HG02678 (cell line): ENCODE results near the gene BBS1.
"Not testable (repeated sequence)": the region's sequence is repeated elsewhere in the genome, so short reads cannot be mapped to it uniquely, and the experiment has no call there.

Experiments
- ATAC-seq: cut with Tn5 transposase; IDR thresholded peaks from one replicate; pipeline ENCODE4 v1.9.1; 2021; ENCODE audit warnings: mild to moderate bottlenecking, moderate library complexity; ENCODE audit not compliant: unreplicated experiment

BBS1 gene

DNA sequence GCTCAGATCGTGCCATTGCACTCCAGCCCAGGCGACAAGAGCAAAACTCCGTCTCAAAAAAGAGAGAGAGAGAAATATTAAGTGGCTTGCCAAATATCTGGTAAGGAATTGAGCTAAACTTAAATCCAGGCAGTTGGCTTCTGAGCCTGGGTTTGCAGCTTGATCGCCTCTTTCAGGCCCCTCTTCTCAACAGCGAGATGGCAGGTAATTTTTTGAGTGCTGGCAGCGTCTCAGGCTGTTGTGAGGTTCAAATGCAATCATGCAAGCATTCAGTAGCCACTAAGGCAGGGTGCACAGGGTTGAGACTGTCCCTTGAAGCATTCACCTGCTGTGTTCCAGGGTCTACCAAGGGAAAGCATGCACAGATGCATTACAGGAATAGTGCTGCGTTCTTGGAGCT is 58.6 kb downstream of the BBS1 start:
- no peak for ATAC-seq

DNA sequence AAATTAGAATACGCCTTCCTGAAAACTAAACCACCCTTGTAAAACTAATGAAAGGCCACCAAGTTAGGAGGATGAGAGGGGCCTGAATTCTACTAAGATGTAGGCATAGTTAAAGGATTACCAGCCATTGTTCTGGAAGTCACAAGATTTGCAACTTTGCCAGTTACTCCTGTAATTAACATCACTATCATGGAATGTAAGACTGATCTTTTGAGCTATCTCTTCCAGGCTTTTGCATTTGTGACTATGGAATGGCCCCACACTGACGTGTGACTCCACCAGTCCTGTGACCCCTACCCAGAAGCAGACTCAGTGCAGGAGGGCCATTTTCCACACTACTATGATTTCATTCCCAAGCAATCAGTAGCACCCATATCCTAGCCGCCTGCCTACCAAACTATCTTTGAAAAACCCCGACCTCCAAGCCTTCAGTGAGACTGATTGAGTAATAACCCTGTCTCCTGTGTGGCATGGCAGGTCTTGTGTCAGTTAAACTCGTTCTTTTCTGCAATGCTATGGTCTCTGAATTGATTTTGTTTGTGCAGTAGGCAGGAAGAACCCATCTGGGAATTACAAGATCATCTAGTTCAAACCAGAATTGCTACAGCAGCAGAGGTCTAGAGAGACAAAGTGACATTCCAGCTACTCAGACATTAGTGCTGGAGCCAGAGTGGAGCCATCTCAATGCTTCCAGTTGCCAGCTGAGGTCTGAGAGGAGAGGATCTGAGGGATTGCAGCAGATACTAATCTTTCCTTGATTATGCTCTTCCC is 59.8 kb downstream of the BBS1 start:
- no peak for ATAC-seq

DNA sequence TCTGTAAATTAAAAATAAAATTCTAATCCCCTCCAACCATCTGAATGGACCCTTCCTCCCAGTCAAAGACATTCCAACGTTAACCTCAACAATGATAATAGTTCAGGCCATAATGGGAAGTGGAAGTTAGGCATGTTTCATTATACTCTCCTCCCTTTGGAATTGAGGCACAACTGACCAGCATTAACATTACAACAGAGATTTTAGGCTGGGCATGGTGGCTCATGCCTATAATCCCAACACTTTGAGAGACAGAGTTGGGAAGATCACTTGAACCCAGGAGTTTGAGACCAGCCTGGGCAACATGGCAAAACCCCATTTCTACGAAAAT is 60.4 kb downstream of the BBS1 start:
- ATAC-seq, result no peak

DNA sequence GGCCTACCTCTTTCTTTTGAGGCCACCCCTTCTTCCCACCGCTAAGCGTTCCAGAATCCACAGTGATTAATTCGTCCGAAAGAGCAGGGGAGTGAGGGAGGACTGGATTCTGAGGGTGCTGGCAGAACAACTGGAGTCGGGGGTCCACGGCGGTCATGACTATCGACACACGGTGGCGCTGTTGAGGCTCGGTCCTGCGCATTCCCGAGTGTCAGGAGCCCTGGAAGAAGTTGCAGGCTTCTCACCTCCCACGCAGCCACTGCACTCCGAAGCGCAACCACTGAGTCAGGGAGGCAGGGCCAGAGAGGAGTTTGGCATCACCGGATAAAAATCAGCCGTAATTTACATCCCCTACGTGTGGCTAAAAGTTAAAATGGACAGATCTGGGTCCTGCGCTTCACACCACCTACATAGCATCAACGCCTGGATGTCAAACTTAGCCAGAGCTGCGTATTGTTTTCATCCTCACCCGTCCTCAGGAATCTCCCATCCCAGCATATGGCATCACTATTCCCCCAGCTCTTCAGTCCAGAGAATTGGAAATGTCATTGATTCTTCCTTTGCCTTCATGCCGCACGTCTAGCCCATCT is 68.7 kb downstream of the BBS1 start:
- no peak for ATAC-seq

DNA sequence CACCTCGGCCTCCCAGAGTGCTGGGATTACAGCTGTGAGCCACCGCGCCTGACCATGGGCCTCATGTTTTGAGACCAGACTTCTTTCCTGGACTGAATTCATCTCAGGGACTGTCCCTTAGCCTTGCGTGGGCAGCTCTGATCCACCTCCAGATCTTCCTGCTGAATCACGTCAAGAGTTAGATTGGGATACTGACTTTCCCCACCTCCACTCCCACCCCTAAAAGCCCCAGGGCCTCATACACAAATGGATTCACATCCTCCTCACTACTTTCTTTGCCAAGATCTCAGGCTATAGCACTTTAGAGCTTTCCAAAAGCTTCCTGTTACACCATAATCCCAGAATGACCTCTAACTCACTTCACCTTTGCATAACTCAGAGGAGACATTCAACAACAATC is 70.4 kb downstream of the BBS1 start:
- ATAC-seq, result no peak

DNA sequence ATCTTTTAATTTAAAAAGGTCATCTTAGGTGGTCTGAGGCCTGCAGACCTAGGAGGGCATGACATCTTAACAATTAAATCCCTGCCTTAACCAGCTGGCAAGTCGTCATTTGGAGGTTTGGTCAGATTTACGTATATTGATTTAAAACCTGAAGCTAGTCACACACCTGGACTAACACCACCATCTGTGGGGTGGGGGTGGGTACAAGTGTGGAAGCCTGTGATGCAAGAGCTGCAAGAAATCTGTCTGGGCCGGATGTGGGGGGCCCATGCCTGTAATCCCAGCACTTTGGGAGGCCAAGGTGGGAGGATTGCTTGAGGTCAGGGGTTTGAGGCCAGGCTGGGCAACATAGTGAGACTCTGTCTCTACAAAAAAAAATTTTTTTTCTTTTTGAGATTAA is 70.8 kb downstream of the BBS1 start:
- ATAC-seq, result no peak

DNA sequence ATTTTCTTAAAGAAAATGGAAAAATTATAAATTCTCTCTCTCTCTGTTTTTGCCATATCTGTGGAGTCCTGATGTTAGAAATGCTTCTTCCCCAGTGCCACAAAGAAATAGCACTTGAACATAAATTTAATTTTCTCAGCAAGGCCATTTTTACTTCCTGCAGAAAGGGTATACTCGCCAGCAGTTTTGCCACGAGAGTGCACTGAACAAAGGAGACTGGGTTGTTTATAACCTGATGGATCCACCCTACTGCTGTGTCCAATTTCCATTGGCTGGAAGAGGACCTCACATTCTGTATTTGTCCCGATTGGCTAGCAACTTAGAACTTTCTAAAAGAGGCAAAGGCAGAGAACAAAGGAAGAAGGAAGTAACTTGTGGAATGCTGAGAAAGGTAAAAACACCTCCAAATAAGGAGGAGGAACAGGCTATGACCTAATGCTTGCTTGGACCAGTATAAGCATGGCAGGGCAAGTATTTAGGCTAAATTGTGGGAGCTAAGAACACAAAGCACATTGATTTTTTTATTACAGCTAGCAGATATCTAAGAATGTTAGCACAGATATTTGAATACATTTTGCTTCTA is 72.2 kb downstream of the BBS1 start:
- not testable (repeated sequence) for ATAC-seq
